Measurements from ENCODE around the gene HCN2. TPM values are rescaled to one million over a fixed set of nuclear protein-coding genes. Genes with fewer than 3 reads are reported as not detected.

The HCN2 gene
- total RNA-seq, 2 experiments from 2014 or later, result 0.06 to 1.0 TPM

DNA sequence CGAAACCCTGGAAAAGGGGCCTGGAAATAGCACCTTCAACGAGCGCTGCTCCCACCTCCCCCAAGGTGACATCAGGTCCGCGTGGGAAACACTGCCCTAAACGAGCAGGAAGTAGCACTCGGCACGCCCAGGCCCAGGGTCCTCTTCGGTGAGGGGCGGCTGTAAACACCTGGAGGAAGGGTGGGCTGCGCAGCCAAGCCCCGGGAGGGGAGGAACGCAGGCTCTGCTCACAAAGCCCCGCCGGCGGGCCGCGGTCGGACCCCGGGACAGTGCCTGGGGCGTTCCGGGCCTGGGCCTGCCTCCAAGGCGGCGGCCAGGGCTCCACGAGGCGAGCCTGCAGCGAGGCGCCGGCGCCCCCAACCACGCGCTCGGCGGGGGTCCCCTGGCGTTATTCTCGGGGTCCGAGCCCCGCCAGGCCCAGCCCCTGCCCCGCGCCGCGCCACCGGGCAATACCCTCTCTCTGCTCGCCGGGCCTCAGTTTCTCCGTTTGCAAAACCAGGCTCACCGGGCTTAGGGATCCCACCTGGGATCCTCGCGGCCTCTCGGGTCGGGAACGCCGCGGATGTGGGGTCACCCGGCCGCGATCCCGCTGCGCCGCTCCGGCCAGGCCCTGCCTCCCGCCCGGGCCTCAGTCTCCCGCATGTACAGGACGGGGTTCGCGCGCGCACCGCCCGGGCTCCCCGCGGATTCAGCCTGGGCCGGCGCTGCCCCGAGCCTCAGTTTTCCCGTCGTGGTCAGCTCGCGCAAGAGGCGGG is 72.7 kb downstream of the HCN2 start:
- peak; percentile 82 for DNase-seq (ENCODE audit: low spot score)
- CTCF ChIA-PET (ENCODE audit: unreplicated experiment), result interaction anchor here (0.6 kb wide), 1 partner anchor 119 kb away, joined by 3 read pairs; no protein-coding TSS in a partner anchor
- TF ChIP-seq EZH2phosphoT487 (IDR thresholded peaks at IDR 0.05; ENCODE audit: borderline replicate concordance, low read depth, low read length) (no peak), CTCF (conservative IDR thresholded peaks at IDR 0.05; ENCODE audit: low read length) (no peak)
- Histone ChIP-seq H3K27ac (ENCODE audit: low read depth, low read length, poor library complexity, severe bottlenecking) (peak overlapping the region; percentile 81), H3K4me3 (ENCODE audit: low read depth, low read length, poor library complexity, severe bottlenecking) (peak overlapping the region; percentile 100), H3K4me2 (ENCODE audit: low read length) (peak overlapping the region; percentile 100), H3K9me2 (ENCODE audit: insufficient read depth, low read length) (no peaks in the 10 kb centered on the region), H4K20me1 (ENCODE audit: insufficient read depth, low read length) (peaks cover 19% of the 10 kb centered on the region), H3K4me1 (ENCODE audit: insufficient read depth, low read length, poor library complexity, severe bottlenecking) (peaks cover 44% of the 10 kb centered on the region), H3K9me3 (ENCODE audit: low read length) (no peaks in the 10 kb centered on the region), H3K36me3 (ENCODE audit: insufficient read depth, low read length) (peaks cover 45% of the 10 kb centered on the region), H2AFZ (ENCODE audit: low read length) (no peak overlapping the region), H3K79me2 (ENCODE audit: insufficient read depth, low read depth, low read length) (peaks cover 61% of the 10 kb centered on the region)
- POLR2A ChIA-PET, result no interaction called here
- no TSS peak for BruUV-seq (replicated peaks)
- intact Hi-C loops (cut with micrococcal nuclease; ENCODE audit: unreplicated experiment), result loop anchor here (2.0 to 5.0 kb wide), 2 partner anchors 90 to 134 kb away; partner anchors contain the start of genes BSG and PTBP1

- Histone ChIP-seq H3K27ac (ENCODE audit: low read depth, low read length, poor library complexity, severe bottlenecking) (peak within 1 kb of the TSS; percentile 81), H3K79me2 (ENCODE audit: insufficient read depth, low read depth, low read length) (peaks cover 53% of the 10 kb centered on the region), H3K4me3 (ENCODE audit: low read depth, low read length, poor library complexity, severe bottlenecking) (peak within 1 kb of the TSS; percentile 100), H4K20me1 (ENCODE audit: insufficient read depth, low read length) (peaks cover 19% of the 10 kb centered on the region), H3K9me2 (ENCODE audit: insufficient read depth, low read length) (no peaks in the 10 kb centered on the region), H2AFZ (ENCODE audit: low read length) (peak within 1 kb of the TSS; percentile 72; the same call in 1 of the 2 replicates), H3K4me2 (ENCODE audit: low read length) (peak within 1 kb of the TSS; percentile 100), H3K36me3 (ENCODE audit: insufficient read depth, low read length) (peaks cover 38% of the 10 kb centered on the region), H3K9me3 (ENCODE audit: low read length) (no peaks in the 10 kb centered on the region), H3K4me1 (ENCODE audit: insufficient read depth, low read length, poor library complexity, severe bottlenecking) (peaks cover 44% of the 10 kb centered on the region)
- TF ChIP-seq CTCF (conservative IDR thresholded peaks at IDR 0.05; ENCODE audit: low read length), result no peak
- TF ChIP-seq EZH2phosphoT487 (IDR thresholded peaks at IDR 0.05; ENCODE audit: borderline replicate concordance, low read depth, low read length), result no peak
- BruUV-seq (replicated peaks), result no TSS peak
- intact Hi-C loops (cut with micrococcal nuclease; ENCODE audit: unreplicated experiment), result loop anchor here (2.0 to 5.0 kb wide), 2 partner anchors 91 to 134 kb away; partner anchors contain the start of genes BSG and PTBP1
- ChIA-PET POLR2A (interaction anchor here (0.9 kb wide), 1 partner anchor 17 kb away, joined by 3 read pairs; no protein-coding TSS in a partner anchor), CTCF (ENCODE audit: unreplicated experiment) (interaction anchor here (0.6 kb wide), 1 partner anchor 119 kb away, joined by 3 read pairs; no protein-coding TSS in a partner anchor)
- peak; percentile 93 for DNase-seq (ENCODE audit: low spot score)
Measured at GRCh38 chr19:662962-663681, 73.4 kb downstream of the HCN2 start, which contains the start of gene RNF126. TSS of gene RNF126 (minus strand) at chr19:663214. CDS start at chr19:663121, 93 bp downstream.

All from OCI-LY7 (cell line).